ENCODE measurements around the gene WWOX. TPM values are rescaled to one million over a fixed set of nuclear protein-coding genes. Genes with fewer than 3 reads are reported as not detected.

WWOX gene
- total and polyA plus RNA-seq, 7 donors: 7.1 to 46.8 (median 16.1) TPM

DNA sequence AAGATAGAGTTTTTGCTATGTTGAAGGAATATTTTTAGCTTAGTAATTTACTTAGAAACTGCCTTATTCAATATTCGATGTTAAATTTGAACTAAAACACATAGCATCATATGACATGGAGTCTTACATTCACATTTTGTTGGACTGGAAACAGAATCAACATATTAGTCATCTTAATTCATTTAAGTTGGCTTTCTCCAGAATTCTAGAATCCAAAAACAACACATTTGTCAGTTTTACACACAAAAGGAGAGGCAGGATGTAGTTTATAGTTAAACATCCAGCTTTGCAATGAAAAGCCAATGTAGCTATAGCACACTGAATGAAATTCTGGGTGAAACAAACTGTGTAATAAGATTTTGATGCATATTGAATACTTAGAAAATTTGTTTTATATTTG lies 43.3 kb downstream of the WWOX start:
- no peak for DNase-seq
- TF ChIP-seq, protein P1, sequence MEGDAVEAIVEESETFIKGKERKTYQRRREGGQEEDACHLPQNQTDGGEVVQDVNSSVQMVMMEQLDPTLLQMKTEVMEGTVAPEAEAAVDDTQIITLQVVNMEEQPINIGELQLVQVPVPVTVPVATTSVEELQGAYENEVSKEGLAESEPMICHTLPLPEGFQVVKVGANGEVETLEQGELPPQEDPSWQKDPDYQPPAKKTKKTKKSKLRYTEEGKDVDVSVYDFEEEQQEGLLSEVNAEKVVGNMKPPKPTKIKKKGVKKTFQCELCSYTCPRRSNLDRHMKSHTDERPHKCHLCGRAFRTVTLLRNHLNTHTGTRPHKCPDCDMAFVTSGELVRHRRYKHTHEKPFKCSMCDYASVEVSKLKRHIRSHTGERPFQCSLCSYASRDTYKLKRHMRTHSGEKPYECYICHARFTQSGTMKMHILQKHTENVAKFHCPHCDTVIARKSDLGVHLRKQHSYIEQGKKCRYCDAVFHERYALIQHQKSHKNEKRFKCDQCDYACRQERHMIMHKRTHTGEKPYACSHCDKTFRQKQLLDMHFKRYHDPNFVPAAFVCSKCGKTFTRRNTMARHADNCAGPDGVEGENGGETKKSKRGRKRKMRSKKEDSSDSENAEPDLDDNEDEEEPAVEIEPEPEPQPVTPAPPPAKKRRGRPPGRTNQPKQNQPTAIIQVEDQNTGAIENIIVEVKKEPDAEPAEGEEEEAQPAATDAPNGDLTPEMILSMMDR (IDR thresholded peaks at IDR 0.05): no peak
- TF ChIP-seq EP300 (IDR thresholded peaks at IDR 0.05) (no peak), POLR2AphosphoS5 (IDR thresholded peaks at IDR 0.05) (no peak), POLR2A (IDR thresholded peaks at IDR 0.05) (no peak)
- H3K4me3 ChIP-seq: no peak overlapping the region
- H3K27ac ChIP-seq: no peak overlapping the region
- WGBS, 2 donors: 87 to 91% methylated on average over 1 of the region's 1 CpG
- no peaks in the 10 kb centered on the region for H3K9me3 ChIP-seq
- no peaks in the 10 kb centered on the region for H3K4me1 ChIP-seq
- H3K27me3 ChIP-seq: no peaks in the 10 kb centered on the region
- H3K36me3 ChIP-seq: no peaks in the 10 kb centered on the region
- intact Hi-C loops (cut with DNase I): no loop called here

DNA sequence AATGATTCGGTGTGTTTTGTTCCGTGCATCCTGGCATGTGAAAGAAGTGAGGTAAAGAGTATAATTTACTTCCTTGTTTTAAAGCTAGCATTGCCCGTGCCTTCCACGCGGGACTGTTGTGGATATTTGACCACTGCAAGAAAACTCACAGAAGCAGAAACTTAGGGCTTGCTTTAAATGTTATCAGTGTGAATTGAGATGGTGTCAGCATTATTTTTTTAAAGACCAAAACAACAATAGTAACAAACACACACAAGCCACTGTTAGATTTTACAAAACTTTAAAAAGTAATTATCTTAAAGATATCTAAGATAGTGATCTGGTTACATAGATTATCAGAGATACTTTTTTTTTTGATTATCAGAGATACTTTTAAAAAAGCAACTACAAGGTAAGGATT lies 47.4 kb downstream of the WWOX start:
- Histone ChIP-seq H3K27ac (no peak overlapping the region), H3K27me3 (no peaks in the 10 kb centered on the region), H3K36me3 (no peaks in the 10 kb centered on the region), H3K9me3 (no peaks in the 10 kb centered on the region), H3K4me3 (no peak overlapping the region), H3K4me1 (no peaks in the 10 kb centered on the region)
- TF ChIP-seq POLR2AphosphoS5 (IDR thresholded peaks at IDR 0.05) (no peak), POLR2A (IDR thresholded peaks at IDR 0.05) (no peak), EP300 (IDR thresholded peaks at IDR 0.05) (no peak)
- TF ChIP-seq, protein P1 (IDR thresholded peaks at IDR 0.05): no peak
- intact Hi-C loops (cut with DNase I): no loop called here
- DNase-seq: no peak
- WGBS, 2 donors: 67 to 71% methylated on average over 5 of the region's 5 CpGs

DNA sequence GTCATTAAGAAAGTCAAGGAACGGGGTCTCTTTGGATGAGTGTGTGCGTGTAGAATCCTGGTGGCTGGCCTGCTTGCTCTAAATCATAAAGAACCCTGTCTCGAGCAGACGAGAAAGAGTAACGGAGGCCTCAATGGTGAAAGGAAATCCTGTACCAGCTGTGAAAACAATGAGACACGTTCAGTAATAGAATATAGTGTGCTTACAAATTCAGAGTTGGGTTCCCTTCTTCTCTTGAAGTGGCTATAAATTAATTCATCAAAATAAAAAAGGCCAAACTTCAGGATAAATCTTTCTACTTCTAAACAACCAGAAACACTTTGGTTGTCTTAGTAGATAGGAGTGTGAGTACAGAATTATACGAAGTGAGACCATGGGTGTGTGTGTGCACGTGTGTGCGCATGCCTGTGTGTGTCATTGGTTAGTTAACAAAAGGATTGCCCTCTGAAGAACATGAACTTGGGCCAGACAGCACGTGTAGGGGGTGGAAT lies 48.5 kb downstream of the WWOX start:
- TF ChIP-seq POLR2AphosphoS5 (IDR thresholded peaks at IDR 0.05) (no peak), POLR2A (IDR thresholded peaks at IDR 0.05) (no peak), EP300 (IDR thresholded peaks at IDR 0.05) (no peak)
- TF ChIP-seq, protein P1 (IDR thresholded peaks at IDR 0.05): no peak
- Histone ChIP-seq H3K4me3 (no peak overlapping the region), H3K4me1 (no peaks in the 10 kb centered on the region), H3K27me3 (no peaks in the 10 kb centered on the region), H3K9me3 (no peaks in the 10 kb centered on the region), H3K27ac (no peak overlapping the region), H3K36me3 (no peaks in the 10 kb centered on the region)
- DNase-seq: no peak
- intact Hi-C loops (cut with DNase I): no loop called here
- WGBS, 2 donors: 82% methylated on average over 10 of the region's 10 CpGs

DNA sequence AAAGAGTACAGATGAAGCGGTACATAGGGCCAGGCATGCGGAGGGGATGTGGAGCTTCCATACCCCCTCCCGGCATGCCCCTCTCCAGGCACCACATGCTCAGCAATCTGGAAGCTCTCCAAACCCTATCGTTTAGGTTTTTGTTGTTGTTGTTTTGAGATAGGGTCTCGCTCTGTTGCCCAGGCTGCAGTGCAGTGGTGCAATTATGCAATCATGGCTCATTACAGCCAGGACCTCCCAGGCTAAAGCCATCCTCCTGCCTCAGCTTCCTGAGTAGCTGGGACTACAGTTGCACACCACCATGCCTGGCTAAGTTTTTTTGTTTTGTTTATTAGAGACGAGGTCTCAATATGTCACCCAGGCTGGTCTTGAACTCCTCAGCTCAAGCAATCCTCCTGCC lies 50.8 kb downstream of the WWOX start:
- TF ChIP-seq EP300 (IDR thresholded peaks at IDR 0.05): no peak
- no peak for TF ChIP-seq POLR2A (IDR thresholded peaks at IDR 0.05)
- no peak for TF ChIP-seq POLR2AphosphoS5 (IDR thresholded peaks at IDR 0.05)
- Histone ChIP-seq H3K27ac (no peak overlapping the region), H3K4me1 (no peaks in the 10 kb centered on the region), H3K4me3 (no peak overlapping the region), H3K27me3 (no peaks in the 10 kb centered on the region), H3K36me3 (no peaks in the 10 kb centered on the region), H3K9me3 (no peaks in the 10 kb centered on the region)
- DNase-seq: no peak
- intact Hi-C loops (cut with DNase I): no loop called here
- WGBS, 2 donors: 84 to 93% methylated on average over 6 of the region's 6 CpGs

DNA sequence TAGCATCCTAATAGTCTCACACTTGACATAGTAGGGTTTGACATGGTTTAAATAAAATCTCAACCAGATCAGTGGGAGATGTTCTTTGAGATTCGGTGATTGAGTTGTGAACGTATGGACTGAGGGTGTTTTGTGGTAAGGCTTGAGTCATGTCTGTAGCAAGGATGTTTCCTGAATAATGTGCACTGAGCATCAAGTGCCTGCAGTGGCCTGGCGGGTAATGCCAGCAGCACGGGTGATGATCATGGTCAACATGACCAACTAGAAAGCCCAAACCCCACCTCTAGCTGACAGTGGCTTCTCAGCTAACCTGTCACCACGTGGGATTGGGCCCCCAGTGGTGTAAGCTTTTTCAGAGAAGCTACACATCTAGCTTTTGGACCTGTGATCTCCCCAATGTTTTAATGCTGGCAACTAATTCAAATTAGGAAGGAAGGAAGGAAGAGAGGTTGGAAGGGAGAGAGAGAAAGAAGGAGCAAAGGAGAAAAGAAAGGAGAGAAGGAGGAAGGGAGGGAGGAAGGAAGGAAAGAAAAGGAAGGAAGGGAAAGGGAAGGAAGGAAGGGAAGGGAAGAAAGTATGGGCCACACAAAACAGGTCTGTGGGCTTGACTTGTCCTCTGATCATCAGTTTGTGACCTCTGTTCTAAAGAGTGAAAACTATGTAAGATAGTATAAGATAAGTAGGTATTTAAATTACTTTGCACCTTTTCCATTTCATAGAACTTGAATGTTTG lies 55.4 kb downstream of the WWOX start:
- H3K4me3 ChIP-seq: no peak overlapping the region
- no peaks in the 10 kb centered on the region for H3K36me3 ChIP-seq
- no peaks in the 10 kb centered on the region for H3K27me3 ChIP-seq
- peaks cover 0 to 9% (median 0%) of the 10 kb centered on the region in 4 donors for H3K4me1 ChIP-seq
- H3K9me3 ChIP-seq: no peaks in the 10 kb centered on the region
- intact Hi-C loops (cut with DNase I): no loop called here
- DNase-seq: no peak
- H3K27ac ChIP-seq: no peak overlapping the region
- TF ChIP-seq EP300 (IDR thresholded peaks at IDR 0.05) (no peak), POLR2A (IDR thresholded peaks at IDR 0.05) (no peak), POLR2AphosphoS5 (IDR thresholded peaks at IDR 0.05) (no peak)
- TF ChIP-seq, protein P1 (IDR thresholded peaks at IDR 0.05): no peak
- WGBS, 2 donors: 77 to 82% methylated on average over 5 of the region's 5 CpGs
